SH-SY5Y (cell line): ENCODE measurements around the gene CFAP97.
A peak's percentile ranks its signal among the peaks of the same experiment; 100 is the strongest.

Experiments used
- GATA2 ChIP-seq: IDR thresholded peaks from 2 replicates; pipeline ENCODE4 v1.6.1; 2011; ENCODE audit warnings: mild to moderate bottlenecking, low read depth, low read length
- GATA3 ChIP-seq: IDR thresholded peaks from 2 replicates; pipeline ENCODE4 v1.6.1; 2011; ENCODE audit warnings: low read depth, mild to moderate bottlenecking, low read length, moderate library complexity

DNA sequence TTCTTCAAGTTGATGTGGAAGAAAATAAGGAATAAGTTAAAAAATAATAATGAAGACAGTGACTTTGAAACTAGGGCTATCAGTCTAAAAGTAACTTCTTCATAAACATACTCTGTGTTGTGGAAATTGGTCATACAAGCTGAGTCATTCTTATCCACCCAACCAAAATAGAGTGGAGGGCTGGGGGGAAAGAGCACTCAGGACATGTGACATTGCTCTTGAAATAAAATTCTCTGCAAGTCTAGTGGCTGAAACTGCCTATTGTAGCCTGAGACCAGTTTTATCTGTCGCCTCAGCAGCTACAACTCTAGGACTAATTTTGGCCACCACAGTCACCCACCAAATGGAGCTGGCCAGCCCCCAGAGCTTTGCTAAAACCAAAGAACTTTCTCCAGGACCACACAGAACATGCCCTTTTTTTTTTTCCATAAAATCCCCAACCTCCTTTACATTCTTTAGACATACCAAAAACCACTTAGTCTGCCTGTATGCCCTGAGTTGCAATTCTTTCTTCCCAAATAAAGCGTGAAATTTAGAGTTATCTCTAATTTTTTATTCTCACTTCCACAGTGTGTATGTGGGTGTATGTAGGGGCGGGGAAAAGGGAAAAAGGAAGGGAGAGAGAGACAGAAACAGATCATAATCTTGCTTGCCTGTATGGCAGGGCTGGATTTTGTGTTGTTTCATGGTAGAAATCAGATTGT is 83.7 kb downstream of the CFAP97 start:
- TF ChIP-seq GATA3 (no peak), GATA2 (peak; percentile 50; the same call in 1 of the 2 replicates)
